Ishikawa (cell line): ENCODE measurements around the gene UGT8.

ENCODE experiments used
- CEBPB ChIP-seq: IDR thresholded peaks from 2 replicates; pipeline ENCODE4 v1.6.1; 2012
- CREB1 ChIP-seq: IDR thresholded peaks from 2 replicates; pipeline ENCODE4 v1.6.1; 2012; ENCODE audit warnings: low read depth
- EGR1 ChIP-seq: IDR thresholded peaks from 2 replicates; pipeline ENCODE4 v1.6.1; 2012
- EP300 ChIP-seq: IDR thresholded peaks from 2 replicates; pipeline ENCODE4 v1.6.1; 2012; ENCODE audit warnings: borderline replicate concordance
- FOXM1 ChIP-seq: IDR thresholded peaks from 2 replicates; pipeline ENCODE4 v1.6.1; 2012; ENCODE audit warnings: low read depth, borderline replicate concordance
- MAX ChIP-seq: IDR thresholded peaks from 2 replicates; pipeline ENCODE4 v1.6.1; 2012
- NFIC ChIP-seq: IDR thresholded peaks from 2 replicates; pipeline ENCODE4 v1.6.1; 2012
- RAD21 ChIP-seq: IDR thresholded peaks from 2 replicates; pipeline ENCODE4 v1.6.1; 2012; ENCODE audit warnings: low read depth
- REST ChIP-seq: IDR thresholded peaks from 2 replicates; pipeline ENCODE4 v1.6.1; 2012; ENCODE audit warnings: low read depth, mild to moderate bottlenecking
- TAF1 ChIP-seq: IDR thresholded peaks from 2 replicates; pipeline ENCODE4 v1.6.1; 2012; ENCODE audit warnings: low read depth, mild to moderate bottlenecking
- TCF12 ChIP-seq: IDR thresholded peaks from 2 replicates; pipeline ENCODE4 v1.6.1; 2012; ENCODE audit warnings: low read depth
- TEAD4 ChIP-seq: IDR thresholded peaks from 2 replicates; pipeline ENCODE4 v1.6.1; 2012
- USF1 ChIP-seq: IDR thresholded peaks from 2 replicates; pipeline ENCODE4 v1.6.1; 2012
- YY1 ChIP-seq: IDR thresholded peaks from 2 replicates; pipeline ENCODE4 v1.6.1; 2012; ENCODE audit warnings: low read depth
- ZBTB7A ChIP-seq: IDR thresholded peaks from 2 replicates; pipeline ENCODE4 v1.6.1; 2012; ENCODE audit warnings: low read depth

Gene UGT8

GRCh38 chr4:114588305-114588704 is 10.3 kb upstream of the UGT8 start:
- TF ChIP-seq TAF1: no peak
- TF ChIP-seq ZBTB7A: no peak
- no peak for TF ChIP-seq TCF12
- no peak for TF ChIP-seq REST
- TF ChIP-seq MAX: no peak
- no peak for TF ChIP-seq TEAD4
- TF ChIP-seq NFIC: no peak
- TF ChIP-seq FOXM1: no peak
- no peak for TF ChIP-seq EP300
- no peak for TF ChIP-seq EGR1
- TF ChIP-seq CREB1: no peak
- TF ChIP-seq RAD21: no peak
- TF ChIP-seq CEBPB: no peak
- TF ChIP-seq YY1: no peak
- TF ChIP-seq USF1: no peak

GRCh38 chr4:114593526-114593925 is 5.1 kb upstream of the UGT8 start:
- TF ChIP-seq REST (no peak), TCF12 (no peak), EGR1 (no peak), ZBTB7A (no peak), MAX (no peak), TEAD4 (no peak), NFIC (no peak), RAD21 (no peak), EP300 (no peak), YY1 (no peak), CEBPB (no peak), CREB1 (no peak), TAF1 (no peak)

- no peak for TF ChIP-seq CEBPB
- TF ChIP-seq ZBTB7A: no peak
- TF ChIP-seq USF1: no peak
- no peak for TF ChIP-seq TEAD4
Observed at GRCh38 chr4:114595207-114595606, 3.4 kb upstream of the UGT8 start.

- TF ChIP-seq CEBPB: no peak
- no peak for TF ChIP-seq MAX
- TF ChIP-seq TEAD4: no peak
- no peak for TF ChIP-seq TCF12
- TF ChIP-seq FOXM1: no peak
- no peak for TF ChIP-seq EGR1
- no peak for TF ChIP-seq YY1
Observed at GRCh38 chr4:114595921-114596320, 2.7 kb upstream of the UGT8 start.

- TF ChIP-seq EP300 (no peak), CREB1 (no peak), MAX (no peak), NFIC (no peak), FOXM1 (no peak), USF1 (no peak)
Observed at GRCh38 chr4:114597410-114598115, 1.0 kb upstream of the UGT8 start.
